GM10266 (cell line): ENCODE data around the gene DDX21.

ENCODE experiments used
- DNase-seq: peaks from one replicate; pipeline ENCODE4 v3.0.0; 2012; ENCODE audit errors: extremely low spot score
- TF ChIP-seq, protein P1 (sequence below): IDR thresholded peaks from 2 replicates; pipeline ENCODE4 v1.5.1; 2012; ENCODE audit warnings: mild to moderate bottlenecking, low read depth; ENCODE audit not compliant: control insufficient read depth, insufficient read depth; ENCODE audit errors: missing control alignments

The DDX21 gene

DNA sequence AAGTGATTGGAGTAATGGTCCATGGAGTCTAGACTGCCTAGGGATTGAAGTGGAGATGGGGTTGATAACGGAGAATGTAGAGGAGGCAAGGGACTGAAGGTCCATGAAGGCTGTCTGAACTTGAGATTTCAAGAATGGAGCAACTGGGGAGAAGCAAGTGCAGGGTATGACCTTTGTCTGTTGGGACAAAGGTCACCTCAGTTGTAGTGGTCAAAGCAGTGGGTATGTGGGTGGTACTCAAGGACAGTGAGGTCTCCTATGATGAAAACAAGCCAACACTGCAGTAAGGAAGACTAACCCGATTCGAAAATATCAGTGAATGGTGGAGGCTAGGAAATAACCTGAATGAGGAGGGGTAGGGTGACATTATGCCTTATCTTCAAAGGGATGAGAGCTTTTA lies 5.4 kb upstream of the DDX21 start:
- TF ChIP-seq, protein P1, sequence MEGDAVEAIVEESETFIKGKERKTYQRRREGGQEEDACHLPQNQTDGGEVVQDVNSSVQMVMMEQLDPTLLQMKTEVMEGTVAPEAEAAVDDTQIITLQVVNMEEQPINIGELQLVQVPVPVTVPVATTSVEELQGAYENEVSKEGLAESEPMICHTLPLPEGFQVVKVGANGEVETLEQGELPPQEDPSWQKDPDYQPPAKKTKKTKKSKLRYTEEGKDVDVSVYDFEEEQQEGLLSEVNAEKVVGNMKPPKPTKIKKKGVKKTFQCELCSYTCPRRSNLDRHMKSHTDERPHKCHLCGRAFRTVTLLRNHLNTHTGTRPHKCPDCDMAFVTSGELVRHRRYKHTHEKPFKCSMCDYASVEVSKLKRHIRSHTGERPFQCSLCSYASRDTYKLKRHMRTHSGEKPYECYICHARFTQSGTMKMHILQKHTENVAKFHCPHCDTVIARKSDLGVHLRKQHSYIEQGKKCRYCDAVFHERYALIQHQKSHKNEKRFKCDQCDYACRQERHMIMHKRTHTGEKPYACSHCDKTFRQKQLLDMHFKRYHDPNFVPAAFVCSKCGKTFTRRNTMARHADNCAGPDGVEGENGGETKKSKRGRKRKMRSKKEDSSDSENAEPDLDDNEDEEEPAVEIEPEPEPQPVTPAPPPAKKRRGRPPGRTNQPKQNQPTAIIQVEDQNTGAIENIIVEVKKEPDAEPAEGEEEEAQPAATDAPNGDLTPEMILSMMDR = no peak
- no peak for DNase-seq

DNA sequence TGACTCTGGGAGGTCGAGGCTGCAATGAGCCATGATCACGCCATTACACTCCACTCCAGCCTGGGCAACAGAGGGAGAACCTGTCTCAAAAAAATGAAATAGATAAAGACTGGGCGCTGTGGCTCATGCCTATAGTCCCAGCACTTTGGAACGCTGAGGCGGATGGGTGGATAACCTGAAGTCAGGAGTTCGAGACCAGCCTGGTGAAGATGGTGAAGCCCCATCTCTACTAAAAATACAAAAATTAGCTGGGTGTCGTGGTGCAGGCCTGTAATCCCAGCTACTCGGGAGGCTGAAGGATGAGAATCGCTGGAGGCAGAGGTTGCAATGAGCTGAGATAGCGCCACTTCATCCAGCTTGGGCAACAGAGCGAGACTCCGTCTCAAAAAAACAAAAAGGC lies 1.1 kb upstream of the DDX21 start:
- no peak for DNase-seq

DNA sequence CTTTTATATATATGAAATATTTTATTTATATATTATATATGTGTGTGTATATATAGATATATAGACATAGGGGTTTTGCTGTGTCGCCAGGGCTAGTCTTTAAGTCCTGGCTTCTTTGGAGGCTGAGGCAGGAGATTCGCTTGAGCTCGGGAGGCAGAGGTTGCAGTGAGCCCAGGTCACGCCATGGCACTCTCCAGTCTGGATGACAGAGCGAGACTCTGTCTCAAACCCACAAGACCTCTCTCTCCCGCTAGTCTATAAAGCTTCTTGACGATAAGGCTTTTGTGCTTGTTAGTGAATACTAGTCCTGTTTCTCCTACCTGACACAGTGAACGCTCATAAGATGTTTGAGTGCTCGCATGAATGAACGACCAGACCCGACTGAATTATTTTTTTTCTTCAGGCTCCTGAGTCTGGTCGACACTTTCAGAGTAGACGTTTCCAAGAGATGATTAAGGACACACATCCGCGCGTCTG lies 577 bp upstream of the DDX21 start:
- no peak for DNase-seq
- TF ChIP-seq, protein P1 = no peak

More for the DNA sequence above, 1.1 kb upstream of the DDX21 start:
- TF ChIP-seq, protein P1 = no peak

DNA sequence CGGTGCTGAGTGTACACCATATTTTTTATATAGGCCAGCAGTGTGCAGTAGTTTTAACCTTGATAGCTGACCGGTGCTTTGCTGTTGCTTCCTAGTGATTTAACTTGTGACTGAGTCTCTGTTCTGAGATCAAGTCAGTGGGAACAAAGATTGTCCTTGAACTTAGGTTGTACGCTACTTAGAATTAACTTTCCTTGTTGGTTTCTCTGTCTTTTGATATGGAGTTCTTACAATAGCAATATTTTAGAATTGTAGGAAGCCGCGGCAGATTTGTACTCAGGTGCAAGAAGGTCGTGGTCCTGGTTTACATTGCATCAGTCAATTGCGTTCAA lies 1.3 kb downstream of the DDX21 start:
- no peak for DNase-seq
- TF ChIP-seq, protein P1 = no peak

DNA sequence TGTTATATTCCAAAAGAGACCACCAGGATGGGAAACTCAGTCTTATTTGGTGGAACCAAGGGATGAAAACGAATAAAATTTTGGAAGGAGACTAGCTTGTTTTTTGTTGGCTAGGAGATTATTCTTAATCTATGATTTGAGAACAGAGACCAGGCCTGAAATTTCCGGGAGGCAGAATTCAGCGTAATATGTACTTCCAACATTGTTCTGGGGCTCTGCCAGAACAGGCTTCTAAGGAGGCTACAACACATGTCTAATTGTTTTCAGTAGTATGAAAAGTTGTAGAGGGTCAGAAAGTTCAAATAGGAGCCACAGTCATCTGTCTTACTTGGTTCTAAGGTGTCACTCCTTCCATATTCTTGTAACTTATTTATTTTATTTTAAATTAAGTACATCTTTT lies 1.7 kb downstream of the DDX21 start:
- TF ChIP-seq, protein P1 = no peak
- no peak for DNase-seq

DNA sequence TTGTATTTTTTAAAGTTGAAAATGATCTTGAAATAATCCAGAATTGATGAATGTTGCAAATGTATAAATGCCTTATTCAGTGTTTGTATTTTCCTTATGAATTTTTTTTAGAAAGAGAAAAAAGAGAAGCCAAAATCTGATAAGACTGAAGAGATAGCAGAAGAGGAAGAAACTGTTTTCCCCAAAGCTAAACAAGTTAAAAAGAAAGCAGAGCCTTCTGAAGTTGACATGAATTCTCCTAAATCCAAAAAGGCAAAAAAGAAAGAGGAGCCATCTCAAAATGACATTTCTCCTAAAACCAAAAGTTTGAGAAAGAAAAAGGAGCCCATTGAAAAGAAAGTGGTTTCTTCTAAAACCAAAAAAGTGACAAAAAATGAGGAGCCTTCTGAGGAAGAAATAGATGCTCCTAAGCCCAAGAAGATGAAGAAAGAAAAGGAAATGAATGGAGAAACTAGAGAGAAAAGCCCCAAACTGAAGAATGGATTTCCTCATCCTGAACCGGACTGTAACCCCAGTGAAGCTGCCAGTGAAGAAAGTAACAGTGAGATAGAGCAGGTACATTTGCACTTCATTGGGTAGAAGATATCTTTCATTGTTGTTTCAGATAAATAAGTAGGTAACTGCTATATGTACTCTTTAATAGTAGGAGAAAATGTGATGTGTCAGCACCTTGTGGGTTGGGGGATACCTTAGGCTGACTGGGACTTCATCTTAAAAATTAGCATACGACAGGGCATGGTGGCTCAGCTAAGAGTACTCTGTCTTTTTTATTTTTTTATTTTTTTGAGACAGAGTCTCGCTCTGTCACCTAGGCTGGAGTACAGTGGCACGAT lies 3.9 kb downstream of the DDX21 start:
- TF ChIP-seq, protein P1 = no peak
- DNase-seq = no peak

DNA sequence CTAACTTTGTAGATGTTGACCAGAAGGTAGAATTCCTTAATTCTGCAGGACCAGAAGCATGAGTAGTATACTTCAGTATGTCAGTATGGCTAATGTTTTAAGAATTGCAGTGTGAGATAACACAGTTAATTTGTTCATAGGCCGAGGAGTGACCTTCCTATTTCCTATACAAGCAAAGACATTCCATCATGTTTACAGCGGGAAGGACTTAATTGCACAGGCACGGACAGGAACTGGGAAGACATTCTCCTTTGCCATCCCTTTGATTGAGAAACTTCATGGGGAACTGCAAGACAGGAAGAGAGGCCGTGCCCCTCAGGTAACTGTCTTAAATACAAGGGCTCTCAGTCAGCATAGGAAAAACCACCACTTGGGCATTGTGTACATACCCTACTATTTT lies 7.2 kb downstream of the DDX21 start:
- TF ChIP-seq, protein P1 = no peak
- no peak for DNase-seq
